Measurements from ENCODE around the gene GNA14.

The GNA14 gene

DNA sequence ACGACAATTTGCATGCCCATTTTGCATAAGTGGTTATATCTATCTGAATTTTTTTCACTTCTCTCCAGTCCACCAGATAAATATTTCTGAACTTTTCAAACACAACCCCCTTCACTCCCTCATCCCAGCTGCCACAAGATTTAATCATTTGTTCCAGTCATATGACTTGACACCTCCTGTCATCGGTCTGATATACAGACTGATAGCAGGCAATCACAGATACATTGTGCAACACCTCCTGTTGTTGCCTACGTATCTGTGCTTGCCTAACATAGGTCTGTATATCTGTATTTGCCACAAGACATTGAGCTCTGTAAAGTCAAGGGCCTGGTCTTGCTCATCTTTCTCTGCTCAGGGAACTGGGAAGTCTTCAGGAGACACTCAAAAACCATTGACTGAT is 65.6 kb downstream of the GNA14 start:
- H3K36me3 ChIP-seq (ENCODE audit: control insufficient read depth in 2 of 2, insufficient read depth in 2 of 2, low read length in 2 of 2) = no peaks in the 10 kb centered on the region
- H3K27me3 ChIP-seq (ENCODE audit: control insufficient read depth in 2 of 2, insufficient read depth in 2 of 2, low read length in 2 of 2) = no peaks in the 10 kb centered on the region
- H3K9me3 ChIP-seq (ENCODE audit: control insufficient read depth in 2 of 2, low read length in 2 of 2) = no peaks in the 10 kb centered on the region
- no peak overlapping the region for H3K27ac ChIP-seq (ENCODE audit: low read depth in 2 of 2, low read length in 2 of 2)
- peaks cover 0 to 6% of the 10 kb centered on the region in 2 donors for H3K4me1 ChIP-seq (ENCODE audit: control insufficient read depth in 2 of 2, insufficient read depth in 2 of 2, low read length in 2 of 2)
- no peak overlapping the region for H3K9ac ChIP-seq (ENCODE audit: low read depth in 1 of 2, low read length in 2 of 2)
- H3K4me3 ChIP-seq (ENCODE audit: low read length in 2 of 2) = no peak overlapping the region

DNA sequence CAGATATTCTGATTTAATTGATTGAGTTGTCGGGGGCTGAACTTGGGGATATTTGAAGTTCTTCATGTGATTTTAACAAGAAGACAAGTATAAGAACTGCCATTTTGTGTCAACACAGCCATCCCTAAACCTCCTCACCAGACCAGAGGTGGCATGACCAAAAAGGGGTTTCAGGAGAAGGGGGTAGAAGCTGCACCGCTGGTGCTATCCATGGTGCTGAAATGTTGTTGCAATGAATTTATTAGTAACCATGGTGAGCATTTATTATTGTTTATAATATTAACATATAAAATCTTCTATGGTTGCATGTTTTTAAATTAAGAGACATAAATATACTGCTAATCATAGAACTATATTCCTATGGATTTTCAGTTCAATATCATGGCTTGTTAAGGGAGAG is 72.3 kb downstream of the GNA14 start:
- no peak overlapping the region for H3K4me3 ChIP-seq (ENCODE audit: low read length in 2 of 2)
- H3K27me3 ChIP-seq (ENCODE audit: control insufficient read depth in 2 of 2, insufficient read depth in 2 of 2, low read length in 2 of 2) = no peaks in the 10 kb centered on the region
- no peak overlapping the region for H3K27ac ChIP-seq (ENCODE audit: low read depth in 2 of 2, low read length in 2 of 2)
- H3K4me1 ChIP-seq (ENCODE audit: control insufficient read depth in 2 of 2, insufficient read depth in 2 of 2, low read length in 2 of 2) = no peaks in the 10 kb centered on the region
- no peak overlapping the region for H3K9ac ChIP-seq (ENCODE audit: low read depth in 1 of 2, low read length in 2 of 2)
- no peaks in the 10 kb centered on the region for H3K36me3 ChIP-seq (ENCODE audit: control insufficient read depth in 2 of 2, insufficient read depth in 2 of 2, low read length in 2 of 2)
- H3K9me3 ChIP-seq (ENCODE audit: control insufficient read depth in 2 of 2, low read length in 2 of 2) = no peaks in the 10 kb centered on the region

DNA sequence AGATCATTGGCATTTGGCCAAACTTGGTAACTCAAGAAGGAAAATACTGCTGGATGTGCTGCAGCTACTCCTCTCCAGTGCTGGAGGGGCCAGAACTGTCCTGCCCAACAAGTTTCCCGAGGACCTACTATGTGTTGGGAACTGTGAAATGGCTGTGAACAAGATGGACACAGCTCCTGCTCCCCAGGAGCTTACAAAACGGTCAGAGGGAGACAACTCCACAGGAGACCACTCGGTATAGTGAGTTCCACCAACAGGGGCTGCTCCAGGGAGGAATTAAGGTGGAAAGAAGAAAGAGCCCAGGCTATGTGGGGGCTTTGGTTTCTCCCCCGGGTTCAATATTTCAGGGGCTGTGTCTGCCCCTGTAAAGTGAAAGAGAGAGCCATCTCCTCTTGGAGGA is 78.8 kb downstream of the GNA14 start:
- no peaks in the 10 kb centered on the region for H3K27me3 ChIP-seq (ENCODE audit: control insufficient read depth in 2 of 2, insufficient read depth in 2 of 2, low read length in 2 of 2)
- no peak overlapping the region for H3K9ac ChIP-seq (ENCODE audit: low read depth in 1 of 2, low read length in 2 of 2)
- no peaks in the 10 kb centered on the region for H3K9me3 ChIP-seq (ENCODE audit: control insufficient read depth in 2 of 2, low read length in 2 of 2)
- no peak overlapping the region for H3K27ac ChIP-seq (ENCODE audit: low read depth in 2 of 2, low read length in 2 of 2)
- H3K4me1 ChIP-seq (ENCODE audit: control insufficient read depth in 2 of 2, insufficient read depth in 2 of 2, low read length in 2 of 2) = no peaks in the 10 kb centered on the region
- no peaks in the 10 kb centered on the region for H3K36me3 ChIP-seq (ENCODE audit: control insufficient read depth in 2 of 2, insufficient read depth in 2 of 2, low read length in 2 of 2)
- H3K4me3 ChIP-seq (ENCODE audit: low read length in 2 of 2) = no peak overlapping the region

DNA sequence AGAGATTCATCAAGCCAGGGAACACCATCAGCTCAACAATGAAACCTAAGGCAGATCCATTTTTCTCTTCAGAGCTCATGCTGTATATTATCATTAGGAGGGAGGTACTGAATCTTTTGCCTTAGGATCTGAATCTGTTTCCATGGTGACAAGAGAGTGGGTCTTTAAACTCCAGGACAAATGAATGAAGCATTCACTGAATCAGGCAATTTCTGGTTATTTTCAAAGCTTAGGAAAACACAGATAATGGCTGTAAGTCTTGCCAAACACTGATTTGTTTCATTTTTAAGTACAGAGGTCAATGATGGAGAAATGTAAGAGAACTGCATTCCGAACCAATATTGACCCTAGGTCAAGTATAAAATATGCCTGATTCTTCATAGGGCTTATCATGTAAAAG is 84.9 kb downstream of the GNA14 start:
- Histone ChIP-seq H3K9ac (ENCODE audit: low read depth in 1 of 2, low read length in 2 of 2) (no peak overlapping the region), H3K4me1 (ENCODE audit: control insufficient read depth in 2 of 2, insufficient read depth in 2 of 2, low read length in 2 of 2) (no peaks in the 10 kb centered on the region), H3K9me3 (ENCODE audit: control insufficient read depth in 2 of 2, low read length in 2 of 2) (no peaks in the 10 kb centered on the region)

DNA sequence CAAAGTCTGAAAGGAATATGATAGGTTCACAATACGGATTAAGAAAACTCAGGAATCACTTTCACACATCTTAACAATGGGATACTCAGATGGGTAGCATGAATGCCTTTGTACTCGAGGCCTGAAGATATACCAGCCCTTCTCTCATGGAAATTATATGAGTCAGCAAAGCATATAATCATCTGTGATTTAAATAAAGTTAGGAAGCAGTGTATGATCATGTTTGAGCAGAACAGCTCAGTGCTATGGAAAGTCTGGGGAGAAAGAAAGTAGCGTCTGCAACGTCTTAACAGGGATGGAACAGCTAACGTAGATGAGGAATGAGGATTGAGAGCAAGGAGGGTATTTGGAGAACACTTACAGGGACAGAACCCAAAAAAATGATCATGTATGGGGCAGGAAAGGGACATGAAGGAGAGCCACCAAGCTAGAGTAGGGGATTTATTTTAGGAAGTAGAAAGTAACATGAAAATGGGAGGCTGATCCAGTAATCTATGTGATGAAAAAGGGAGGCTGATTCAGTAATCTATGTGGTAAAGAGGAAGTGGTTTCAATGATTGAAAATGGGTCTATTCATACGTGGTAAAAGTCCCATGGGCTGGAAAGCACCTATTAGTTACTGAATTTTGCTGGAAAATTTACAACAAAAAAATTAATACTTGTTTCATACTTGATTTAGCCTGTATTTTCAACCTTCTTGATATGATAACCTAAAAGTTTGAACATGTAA is 85.9 kb downstream of the GNA14 start:
- H3K9me3 ChIP-seq (ENCODE audit: control insufficient read depth in 2 of 2, low read length in 2 of 2) = no peaks in the 10 kb centered on the region
- H3K36me3 ChIP-seq (ENCODE audit: control insufficient read depth in 2 of 2, insufficient read depth in 2 of 2, low read length in 2 of 2) = no peaks in the 10 kb centered on the region
- H3K27me3 ChIP-seq (ENCODE audit: control insufficient read depth in 2 of 2, insufficient read depth in 2 of 2, low read length in 2 of 2) = no peaks in the 10 kb centered on the region
- H3K9ac ChIP-seq (ENCODE audit: low read depth in 1 of 2, low read length in 2 of 2) = no peak overlapping the region
- H3K4me3 ChIP-seq (ENCODE audit: low read length in 2 of 2) = no peak overlapping the region
- no peaks in the 10 kb centered on the region for H3K4me1 ChIP-seq (ENCODE audit: control insufficient read depth in 2 of 2, insufficient read depth in 2 of 2, low read length in 2 of 2)
- H3K27ac ChIP-seq (ENCODE audit: low read depth in 2 of 2, low read length in 2 of 2) = no peak overlapping the region

More for the DNA sequence above, 84.9 kb downstream of the GNA14 start:
- Histone ChIP-seq H3K4me3 (ENCODE audit: low read length in 2 of 2) (no peak overlapping the region), H3K27ac (ENCODE audit: low read depth in 2 of 2, low read length in 2 of 2) (no peak overlapping the region), H3K27me3 (ENCODE audit: control insufficient read depth in 2 of 2, insufficient read depth in 2 of 2, low read length in 2 of 2) (no peaks in the 10 kb centered on the region), H3K36me3 (ENCODE audit: control insufficient read depth in 2 of 2, insufficient read depth in 2 of 2, low read length in 2 of 2) (no peaks in the 10 kb centered on the region)

DNA sequence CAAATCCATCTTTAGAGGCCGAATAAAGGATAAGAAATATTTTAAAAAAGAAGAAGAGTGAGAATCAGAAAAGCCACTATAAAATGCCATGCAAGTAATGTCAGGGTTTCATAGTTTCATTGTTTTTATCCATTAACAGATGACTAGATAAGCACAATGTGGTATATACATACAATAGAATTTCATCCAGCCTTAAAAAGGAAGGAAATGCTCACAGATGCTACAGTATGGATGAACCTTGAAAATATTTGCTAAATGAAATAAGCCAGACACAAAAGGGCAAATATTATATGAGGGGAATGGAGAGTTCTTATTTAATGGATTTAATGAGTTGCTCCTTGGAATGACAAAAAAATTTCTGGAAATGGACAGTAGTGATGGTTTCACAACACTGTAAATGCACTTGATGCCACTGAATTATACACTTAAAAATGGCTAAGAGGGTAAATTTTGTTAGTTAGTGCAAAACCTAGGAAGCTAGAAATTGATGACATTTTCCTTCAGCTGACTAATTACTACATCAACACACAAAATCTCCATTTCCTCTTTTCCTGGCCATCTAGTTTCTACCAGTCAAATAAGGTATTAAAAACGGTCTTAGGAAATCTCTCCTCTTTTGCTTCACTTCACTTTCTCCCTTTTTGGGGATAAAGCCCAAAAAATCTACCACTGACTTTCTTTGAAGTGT is 86.6 kb downstream of the GNA14 start:
- H3K9ac ChIP-seq (ENCODE audit: low read depth in 1 of 2, low read length in 2 of 2) = no peak overlapping the region
- no peak overlapping the region for H3K27ac ChIP-seq (ENCODE audit: low read depth in 2 of 2, low read length in 2 of 2)
- no peaks in the 10 kb centered on the region for H3K4me1 ChIP-seq (ENCODE audit: control insufficient read depth in 2 of 2, insufficient read depth in 2 of 2, low read length in 2 of 2)
- no peaks in the 10 kb centered on the region for H3K36me3 ChIP-seq (ENCODE audit: control insufficient read depth in 2 of 2, insufficient read depth in 2 of 2, low read length in 2 of 2)
- H3K4me3 ChIP-seq (ENCODE audit: low read length in 2 of 2) = no peak overlapping the region
- no peaks in the 10 kb centered on the region for H3K27me3 ChIP-seq (ENCODE audit: control insufficient read depth in 2 of 2, insufficient read depth in 2 of 2, low read length in 2 of 2)
- no peaks in the 10 kb centered on the region for H3K9me3 ChIP-seq (ENCODE audit: control insufficient read depth in 2 of 2, low read length in 2 of 2)

DNA sequence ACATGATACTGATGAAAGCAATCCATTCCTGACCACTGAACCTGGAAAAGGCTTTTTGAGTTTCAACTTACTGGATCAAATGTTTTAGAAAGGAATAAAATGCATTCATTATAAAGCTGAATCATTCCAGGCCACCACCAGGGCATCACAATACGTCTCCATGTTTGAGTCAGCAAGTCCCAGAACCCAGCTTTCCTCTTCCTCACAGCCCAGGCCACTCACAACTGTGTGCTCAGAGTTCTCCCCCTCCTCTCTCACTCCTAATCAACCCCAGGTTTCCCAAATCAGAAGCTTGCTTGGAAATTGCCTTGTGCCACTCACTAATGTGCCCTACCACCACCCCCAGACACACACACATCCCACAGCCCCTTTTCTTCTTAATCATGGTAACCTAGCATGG is 91.7 kb downstream of the GNA14 start:
- Histone ChIP-seq H3K27ac (ENCODE audit: low read depth in 2 of 2, low read length in 2 of 2) (no peak overlapping the region), H3K4me3 (ENCODE audit: low read length in 2 of 2) (no peak overlapping the region), H3K27me3 (ENCODE audit: control insufficient read depth in 2 of 2, insufficient read depth in 2 of 2, low read length in 2 of 2) (no peaks in the 10 kb centered on the region), H3K4me1 (ENCODE audit: control insufficient read depth in 2 of 2, insufficient read depth in 2 of 2, low read length in 2 of 2) (no peaks in the 10 kb centered on the region), H3K36me3 (ENCODE audit: control insufficient read depth in 2 of 2, insufficient read depth in 2 of 2, low read length in 2 of 2) (no peaks in the 10 kb centered on the region), H3K9me3 (ENCODE audit: control insufficient read depth in 2 of 2, low read length in 2 of 2) (no peaks in the 10 kb centered on the region), H3K9ac (ENCODE audit: low read depth in 1 of 2, low read length in 2 of 2) (no peak overlapping the region)

DNA sequence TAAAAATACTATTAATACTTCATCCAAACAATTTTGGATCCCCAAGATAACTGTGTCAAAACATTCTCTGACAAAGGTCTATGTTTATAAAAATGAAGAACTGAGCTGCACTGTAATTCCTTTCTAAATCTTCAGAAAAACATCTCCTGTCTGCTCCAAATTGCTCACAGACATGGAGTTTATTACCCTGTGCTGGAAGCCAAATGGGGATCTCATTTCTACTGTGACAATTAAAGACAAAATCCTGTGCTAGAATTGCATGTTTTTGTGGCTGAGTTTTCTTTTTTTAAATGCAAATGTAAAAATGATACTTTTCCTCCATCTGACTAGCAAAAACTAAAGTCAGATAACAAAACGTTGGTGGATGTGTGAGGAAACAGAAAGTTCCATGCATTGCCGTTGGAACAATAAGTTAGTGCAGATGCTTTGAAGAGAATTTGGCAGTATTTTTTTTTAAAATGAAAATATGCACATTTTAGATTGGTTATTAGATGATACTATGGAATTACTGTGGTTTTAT is 93.5 kb downstream of the GNA14 start:
- no peak overlapping the region for H3K27ac ChIP-seq (ENCODE audit: low read depth in 2 of 2, low read length in 2 of 2)
- H3K9me3 ChIP-seq (ENCODE audit: control insufficient read depth in 2 of 2, low read length in 2 of 2) = no peaks in the 10 kb centered on the region
- H3K4me3 ChIP-seq (ENCODE audit: low read length in 2 of 2) = no peak overlapping the region
- H3K36me3 ChIP-seq (ENCODE audit: control insufficient read depth in 2 of 2, insufficient read depth in 2 of 2, low read length in 2 of 2) = no peaks in the 10 kb centered on the region
- no peaks in the 10 kb centered on the region for H3K27me3 ChIP-seq (ENCODE audit: control insufficient read depth in 2 of 2, insufficient read depth in 2 of 2, low read length in 2 of 2)
- H3K9ac ChIP-seq (ENCODE audit: low read depth in 1 of 2, low read length in 2 of 2) = no peak overlapping the region
- no peaks in the 10 kb centered on the region for H3K4me1 ChIP-seq (ENCODE audit: control insufficient read depth in 2 of 2, insufficient read depth in 2 of 2, low read length in 2 of 2)

DNA sequence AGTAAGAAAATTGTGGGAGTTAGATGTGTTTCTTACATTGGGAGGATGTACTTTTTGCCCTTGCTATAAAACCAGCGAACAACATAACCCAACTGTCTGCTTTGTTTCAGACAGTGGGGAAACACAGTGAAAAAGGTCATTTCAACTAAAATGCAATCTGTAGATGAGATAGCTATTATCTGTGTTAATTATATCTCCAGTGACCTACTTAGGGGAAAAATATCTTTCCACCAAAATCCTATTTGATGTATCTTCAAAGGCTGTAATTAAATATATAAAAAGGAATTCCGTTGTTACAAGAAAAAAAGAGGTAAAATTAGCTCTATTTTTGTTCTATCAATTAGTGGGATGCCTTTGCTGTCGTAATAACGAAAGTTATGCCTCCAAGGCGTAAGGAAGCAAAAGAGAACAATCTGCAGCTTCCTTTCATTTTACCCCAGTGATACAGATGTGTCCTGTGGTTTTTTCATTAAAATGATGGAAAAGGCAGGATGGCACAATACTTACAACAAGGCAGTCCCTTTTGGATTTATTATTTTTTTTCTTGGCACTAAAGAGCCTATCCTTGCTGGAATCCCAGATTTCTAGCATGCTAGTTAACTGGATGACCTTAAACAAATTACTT is 100.9 kb downstream of the GNA14 start:
- H3K27me3 ChIP-seq (ENCODE audit: control insufficient read depth in 2 of 2, insufficient read depth in 2 of 2, low read length in 2 of 2) = no peaks in the 10 kb centered on the region
- H3K9me3 ChIP-seq (ENCODE audit: control insufficient read depth in 2 of 2, low read length in 2 of 2) = peaks cover 0 to 3% of the 10 kb centered on the region in 2 donors
- no peaks in the 10 kb centered on the region for H3K36me3 ChIP-seq (ENCODE audit: control insufficient read depth in 2 of 2, insufficient read depth in 2 of 2, low read length in 2 of 2)
- H3K4me1 ChIP-seq (ENCODE audit: control insufficient read depth in 2 of 2, insufficient read depth in 2 of 2, low read length in 2 of 2) = no peaks in the 10 kb centered on the region
- no peak overlapping the region for H3K4me3 ChIP-seq (ENCODE audit: low read length in 2 of 2)
- no peak overlapping the region for H3K9ac ChIP-seq (ENCODE audit: low read depth in 1 of 2, low read length in 2 of 2)
- H3K27ac ChIP-seq (ENCODE audit: low read depth in 2 of 2, low read length in 2 of 2) = no peak overlapping the region

DNA sequence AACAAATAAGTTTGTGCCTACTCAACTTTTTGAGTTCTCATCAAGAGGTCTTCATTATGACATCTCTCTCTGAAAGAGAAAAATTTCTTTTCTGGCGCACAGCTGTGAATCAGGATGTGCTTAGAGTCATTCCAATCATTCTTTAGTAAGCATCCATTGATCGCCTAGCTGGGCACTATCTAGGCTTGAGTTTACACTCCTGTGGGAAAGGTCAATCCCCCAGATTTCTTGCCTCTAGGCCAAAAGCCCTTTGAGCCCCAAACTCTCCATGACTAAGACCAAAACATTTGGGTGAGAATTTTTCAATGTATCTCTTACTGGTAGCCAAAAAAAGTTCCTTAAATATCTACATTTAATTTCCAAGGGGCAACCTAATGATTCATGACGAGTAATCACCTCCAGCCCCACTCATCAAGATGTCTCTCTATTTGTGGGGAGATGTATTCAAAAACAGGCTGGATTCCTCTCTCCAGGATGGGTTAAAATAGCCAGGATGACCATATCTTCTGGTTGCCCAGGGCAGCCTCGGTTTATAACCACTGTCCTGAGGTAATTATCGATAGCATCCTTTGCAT is 101.7 kb downstream of the GNA14 start:
- Histone ChIP-seq H3K4me1 (ENCODE audit: control insufficient read depth in 2 of 2, insufficient read depth in 2 of 2, low read length in 2 of 2) (no peaks in the 10 kb centered on the region), H3K27me3 (ENCODE audit: control insufficient read depth in 2 of 2, insufficient read depth in 2 of 2, low read length in 2 of 2) (no peaks in the 10 kb centered on the region), H3K36me3 (ENCODE audit: control insufficient read depth in 2 of 2, insufficient read depth in 2 of 2, low read length in 2 of 2) (no peaks in the 10 kb centered on the region), H3K9me3 (ENCODE audit: control insufficient read depth in 2 of 2, low read length in 2 of 2) (peaks cover 0 to 4% of the 10 kb centered on the region in 2 donors), H3K9ac (ENCODE audit: low read depth in 1 of 2, low read length in 2 of 2) (no peak overlapping the region), H3K27ac (ENCODE audit: low read depth in 2 of 2, low read length in 2 of 2) (no peak overlapping the region), H3K4me3 (ENCODE audit: low read length in 2 of 2) (no peak overlapping the region)
